Activated naive CD4-positive, alpha-beta T cell treated with anti-CD3 and anti-CD28 coated beads, Interleukin-2, amount 50 U/mL, for 72 hours (primary cell): ENCODE measurements around the gene BICDL1. TPM values are rescaled to one million over a fixed set of nuclear protein-coding genes. Genes with fewer than 3 reads are reported as not detected.
A peak's percentile ranks its signal among the peaks of the same experiment; 100 is the strongest.
"Not testable (repeated sequence)": the region's sequence is repeated elsewhere in the genome, so short reads cannot be mapped to it uniquely, and the experiment has no call there.

Experiments
- ATAC-seq, 2 donors: fragments of 150-1000 bp; cut with Tn5 transposase; 2 replicates each; pipeline ENCODE4 v1.10.0; 2021; ENCODE audit warnings: mild to moderate bottlenecking in 2 of 2, moderate library complexity in 2 of 2
- DNase-seq, 2 donors: peaks; one replicate each; pipeline ENCODE4 v3.0.0; 2021 to 2022; ENCODE audit warnings: low spot score in 2 of 2
- H3K27ac Mint-ChIP-seq, 2 donors: one replicate each; pipeline ENCODE4 v1.8.0; 2022; ENCODE audit warnings: mild to moderate bottlenecking in 2 of 2, mixed read lengths in 2 of 2
- H3K36me3 Mint-ChIP-seq, 2 donors: one replicate each; pipeline ENCODE4 v1.8.0; 2022; ENCODE audit warnings: mixed read lengths in 2 of 2
- H3K9me3 Mint-ChIP-seq, 2 donors: one replicate each; pipeline ENCODE4 v1.8.0; 2022; ENCODE audit warnings: mixed read lengths in 2 of 2
- total RNA-seq, 2 donors: library from RNA; stranded (reverse); gene quantifications; one replicate each; pipeline ENCODE4 v1.2.3, GENCODE V29; 2022

BICDL1 gene
- total RNA-seq, 2 donors from 2014 or later, result 92.5 to 158 TPM

DNA sequence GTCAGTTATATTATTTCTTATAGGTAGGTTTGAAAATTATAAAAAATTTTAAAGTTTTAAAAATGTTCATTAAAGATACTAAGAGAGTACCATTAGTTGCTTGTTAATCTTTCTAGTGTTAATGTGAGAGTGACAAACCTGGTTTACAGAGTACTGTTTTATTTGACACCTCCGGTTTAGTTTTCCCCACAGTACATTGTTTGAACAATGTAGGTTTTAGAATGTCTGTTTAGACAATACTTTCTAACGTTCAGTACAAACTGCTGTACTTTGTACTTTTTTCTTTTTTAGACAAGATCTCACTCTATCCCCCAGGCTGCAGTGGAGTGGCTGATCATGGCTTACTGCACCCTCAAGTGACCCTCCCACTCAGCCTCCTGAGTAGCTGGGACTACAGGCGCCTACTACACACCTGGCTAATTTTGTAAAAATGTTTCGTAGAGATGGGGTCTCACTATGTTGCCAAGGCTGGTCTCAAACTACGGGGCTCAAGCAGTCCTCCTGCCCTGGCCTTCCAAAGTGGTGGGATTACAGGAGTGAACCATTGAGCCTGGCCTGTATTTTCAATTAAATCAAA lies 3.2 kb downstream of the BICDL1 start:
- Mint-ChIP-seq H3K36me3 (peaks cover 42 to 55% of the 10 kb centered on the region in 2 donors), H3K9me3 (no peaks in the 10 kb centered on the region), H3K27ac (peak overlapping the region; percentile 86 to 97)
- ATAC-seq (no peak), DNase-seq (no peak)

DNA sequence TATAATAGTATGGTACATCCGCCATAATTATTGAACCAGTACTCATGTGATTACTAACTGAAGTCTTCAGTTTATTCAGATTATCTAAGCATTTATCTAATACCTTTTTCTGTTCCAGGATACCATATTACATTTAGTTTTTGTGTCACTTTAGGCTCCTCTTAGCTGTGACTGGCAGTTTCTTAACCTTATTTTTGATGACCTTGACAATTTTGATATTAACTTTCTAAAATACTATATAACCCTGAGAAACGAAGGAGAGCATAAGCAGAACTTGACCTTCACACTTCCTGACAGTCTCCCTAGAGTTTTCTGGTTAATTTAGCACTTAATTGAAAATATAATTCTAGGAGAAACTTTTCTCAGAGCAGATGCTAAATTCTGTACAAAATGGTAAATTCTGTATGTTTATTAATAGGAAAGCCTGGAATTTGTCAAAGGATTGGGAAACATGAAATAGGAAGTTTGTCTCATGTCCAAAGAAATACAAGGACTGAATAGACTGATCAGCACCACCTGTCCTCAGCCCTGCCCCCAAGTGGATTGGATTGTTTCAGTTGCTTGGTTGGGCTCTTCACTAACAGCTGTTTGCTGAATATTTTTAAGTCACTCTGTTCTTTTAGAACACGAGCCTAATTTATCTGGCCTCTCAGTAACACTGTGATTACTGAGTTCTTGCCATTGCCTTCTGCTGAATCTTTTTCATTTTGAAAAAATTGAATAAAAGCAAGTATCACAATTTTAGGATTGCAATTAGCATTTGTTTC lies 6.0 kb downstream of the BICDL1 start:
- Mint-ChIP-seq H3K36me3 (peaks cover 59 to 73% of the 10 kb centered on the region in 2 donors), H3K27ac (peak overlapping the region in 1 of 2 donors; percentile 65), H3K9me3 (no peaks in the 10 kb centered on the region)
- DNase-seq, result no peak
- no peak for ATAC-seq

DNA sequence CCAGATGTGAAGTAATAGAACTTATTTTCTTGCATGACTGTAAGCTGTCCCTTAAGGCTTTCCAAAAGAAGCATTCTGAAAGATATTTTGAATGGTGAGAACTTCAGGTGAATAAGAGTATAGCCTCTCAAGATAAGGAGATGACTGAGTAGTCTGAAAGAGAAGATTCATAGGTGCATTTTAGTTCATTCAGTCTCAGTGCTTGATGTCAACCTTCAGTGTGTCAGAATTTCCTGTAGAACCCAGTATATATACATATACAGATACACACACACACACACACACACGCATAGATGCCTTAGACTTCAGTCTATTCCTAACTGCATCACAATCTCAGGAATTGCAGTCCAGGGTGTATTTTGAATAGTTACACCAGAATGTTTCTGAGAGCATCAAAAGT lies 7.4 kb downstream of the BICDL1 start:
- ATAC-seq (peak; percentile 42 to 43), DNase-seq (no peak)
- Mint-ChIP-seq H3K36me3 (peaks cover 54 to 75% of the 10 kb centered on the region in 2 donors), H3K9me3 (no peaks in the 10 kb centered on the region), H3K27ac (peak overlapping the region; percentile 39 to 64)

GRCh38 chr12:119998471-119999245 lies 9.6 kb downstream of the BICDL1 start:
- ATAC-seq (peak; percentile 53 to 62), DNase-seq (no peak)
- Mint-ChIP-seq H3K36me3 (peaks cover 40 to 75% of the 10 kb centered on the region in 2 donors), H3K27ac (peak overlapping the region; percentile 24 to 62), H3K9me3 (no peaks in the 10 kb centered on the region)

DNA sequence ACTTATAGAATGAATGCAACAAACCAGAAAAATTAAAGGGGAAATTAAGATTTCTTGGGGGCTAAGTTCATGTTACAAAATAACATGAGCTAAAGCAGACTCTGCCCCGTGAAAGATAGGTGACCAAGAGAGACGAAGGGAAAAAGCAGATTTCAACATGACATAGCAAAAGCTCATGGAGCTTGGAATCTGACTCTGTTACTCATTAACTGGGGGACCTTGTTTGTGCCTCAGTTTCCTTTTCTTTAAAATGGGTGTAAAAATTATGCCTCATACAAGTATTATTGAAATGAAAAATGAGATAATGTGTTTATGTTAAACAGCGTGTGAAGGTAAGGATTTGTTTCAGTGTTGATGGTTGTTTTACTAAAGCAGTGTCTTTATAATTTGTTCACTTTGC lies 11.5 kb downstream of the BICDL1 start:
- Mint-ChIP-seq H3K9me3 (no peaks in the 10 kb centered on the region), H3K36me3 (peaks cover 35 to 67% of the 10 kb centered on the region in 2 donors), H3K27ac (no peak overlapping the region)
- DNase-seq (no peak), ATAC-seq (no peak)

DNA sequence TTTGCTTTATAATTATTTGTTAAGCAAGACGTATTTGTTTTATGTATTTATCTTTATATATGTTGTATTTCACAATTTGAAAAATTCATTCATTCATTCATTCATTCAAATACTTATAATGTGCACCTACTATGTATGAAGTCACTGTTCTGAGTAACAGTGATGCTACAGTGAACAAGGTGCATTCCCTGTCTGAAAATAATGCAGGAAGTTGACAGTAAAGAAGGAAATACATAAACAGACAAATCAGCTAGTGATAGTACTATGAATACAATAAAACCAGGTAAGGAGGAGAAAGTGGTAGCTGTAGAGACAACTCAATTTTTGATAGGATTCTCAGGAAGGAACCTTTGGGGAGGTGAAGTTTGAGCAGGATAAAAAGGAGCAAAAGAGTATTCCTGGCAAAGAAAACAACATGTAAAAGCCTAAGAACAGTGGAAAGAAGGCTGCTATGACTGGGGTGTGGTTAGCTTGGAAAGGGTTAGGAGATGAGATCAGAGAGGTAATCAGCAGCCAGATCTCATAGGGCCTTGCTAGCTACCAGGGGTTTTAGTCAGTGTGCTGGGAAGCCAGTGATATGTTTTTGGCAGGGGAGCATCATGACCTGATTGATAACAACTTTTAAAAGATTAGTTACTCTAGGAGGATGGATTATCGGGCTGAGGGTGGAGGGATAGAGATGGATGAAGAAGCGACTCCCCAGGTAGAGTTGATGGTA lies 17.4 kb downstream of the BICDL1 start:
- Mint-ChIP-seq H3K9me3 (no peaks in the 10 kb centered on the region), H3K27ac (peak overlapping the region; percentile 99), H3K36me3 (peaks cover 15 to 57% of the 10 kb centered on the region in 2 donors)
- DNase-seq (peak in 1 of 2 donors; percentile 46), ATAC-seq (peak; percentile 75 to 83)

- DNase-seq (peak in 1 of 2 donors; percentile 64), ATAC-seq (peak; percentile 43 to 54)
- peaks cover 15 to 57% of the 10 kb centered on the region in 2 donors for H3K36me3 Mint-ChIP-seq
- no peaks in the 10 kb centered on the region for H3K9me3 Mint-ChIP-seq
- peak overlapping the region; percentile 99 for H3K27ac Mint-ChIP-seq
Observed at GRCh38 chr12:120007272-120007671, 18.2 kb downstream of the BICDL1 start.

- DNase-seq, result no peak
- H3K36me3 Mint-ChIP-seq, result peaks cover 15 to 57% of the 10 kb centered on the region in 2 donors
Observed at GRCh38 chr12:120010661-120011230, 21.7 kb downstream of the BICDL1 start.

DNA sequence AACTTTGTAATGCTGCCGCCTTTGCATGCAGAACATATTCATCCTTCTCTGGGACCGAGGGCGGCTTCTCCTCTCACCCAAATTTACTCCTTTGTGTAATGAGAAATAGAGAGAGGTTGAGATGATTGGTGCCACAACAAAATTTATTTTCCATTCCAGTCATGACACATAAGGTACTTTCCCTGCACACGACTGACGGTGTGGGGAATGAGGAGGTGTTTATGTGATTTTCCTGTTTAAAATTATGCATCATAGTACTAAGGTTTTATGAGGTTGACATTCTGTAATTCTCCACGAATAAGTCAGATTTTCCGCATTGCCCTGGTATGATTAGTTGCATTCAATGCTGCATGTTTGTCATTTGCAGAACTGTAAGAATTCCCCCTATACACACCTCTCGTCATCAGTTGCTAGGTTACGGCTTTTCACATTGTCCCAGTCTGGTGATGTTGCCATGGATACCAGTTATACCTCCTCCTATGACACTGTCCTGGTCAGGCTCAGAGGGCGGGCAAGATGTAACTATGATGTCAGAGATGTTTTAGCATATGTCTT lies 23.1 kb downstream of the BICDL1 start:
- peaks cover 10 to 57% of the 10 kb centered on the region in 2 donors for H3K36me3 Mint-ChIP-seq
- DNase-seq, result peak; percentile 80 to 82
- H3K9me3 Mint-ChIP-seq, result no peaks in the 10 kb centered on the region
- H3K27ac Mint-ChIP-seq, result peak overlapping the region; percentile 99 to 100
- peak; percentile 78 to 81 for ATAC-seq

More at GRCh38 chr12:120010661-120011230, 21.7 kb downstream of the BICDL1 start:
- Mint-ChIP-seq H3K27ac (peak overlapping the region; percentile 99 to 100), H3K9me3 (no peaks in the 10 kb centered on the region)
- ATAC-seq, result no peak

DNA sequence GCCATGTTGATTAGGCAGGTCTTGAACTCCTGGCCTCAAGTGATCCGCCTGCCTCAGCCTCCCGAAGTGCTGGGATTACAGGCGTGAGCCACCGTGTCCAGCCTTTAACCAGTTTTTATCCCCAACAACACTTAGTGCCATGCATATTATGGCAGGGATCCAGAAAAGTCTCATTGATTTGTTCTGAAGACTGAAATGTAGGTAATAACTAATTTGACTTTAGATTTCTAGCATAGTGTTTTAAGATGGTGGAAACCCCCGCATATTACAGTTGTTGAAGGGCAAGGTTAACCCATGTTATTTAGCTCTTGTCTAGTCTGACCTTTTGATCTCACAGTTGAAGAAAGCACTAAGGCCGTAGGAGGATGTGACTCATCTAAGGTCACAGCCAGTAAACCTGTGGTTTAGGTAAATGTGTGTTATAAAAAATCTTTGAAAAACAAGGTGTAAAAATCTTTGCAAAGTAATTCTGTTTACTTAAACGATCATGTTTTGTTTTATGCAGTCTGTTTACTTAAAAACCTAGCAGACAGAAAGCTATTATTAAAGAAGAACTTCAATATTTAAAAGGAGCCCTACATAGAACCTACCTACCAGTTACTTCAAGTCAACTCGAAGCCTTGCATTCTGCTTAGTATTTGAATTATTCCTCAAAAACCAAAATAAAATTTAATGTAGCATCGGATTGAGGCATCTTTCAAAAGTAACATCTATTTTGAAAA lies 24.8 kb downstream of the BICDL1 start:
- Mint-ChIP-seq H3K27ac (peak overlapping the region; percentile 99 to 100), H3K9me3 (no peaks in the 10 kb centered on the region), H3K36me3 (peaks cover 11 to 56% of the 10 kb centered on the region in 2 donors)
- DNase-seq (peak in 1 of 2 donors; percentile 45), ATAC-seq (peak; percentile 55 to 62)

- H3K27ac Mint-ChIP-seq, result peak overlapping the region; percentile 99 to 100
- not testable (repeated sequence) for DNase-seq, H3K9me3 Mint-ChIP-seq, ATAC-seq
- H3K36me3 Mint-ChIP-seq, result peaks cover 6 to 55% of the 10 kb centered on the region in 2 donors
Observed at GRCh38 chr12:120014381-120014735, 25.3 kb downstream of the BICDL1 start.

GRCh38 chr12:120015313-120015712 lies 26.3 kb downstream of the BICDL1 start:
- peak; percentile 34 to 50 for ATAC-seq
- peak overlapping the region; percentile 99 to 100 for H3K27ac Mint-ChIP-seq
- no peaks in the 10 kb centered on the region for H3K9me3 Mint-ChIP-seq
- DNase-seq, result peak; percentile 64 to 70
- peaks cover 6 to 57% of the 10 kb centered on the region in 2 donors for H3K36me3 Mint-ChIP-seq

DNA sequence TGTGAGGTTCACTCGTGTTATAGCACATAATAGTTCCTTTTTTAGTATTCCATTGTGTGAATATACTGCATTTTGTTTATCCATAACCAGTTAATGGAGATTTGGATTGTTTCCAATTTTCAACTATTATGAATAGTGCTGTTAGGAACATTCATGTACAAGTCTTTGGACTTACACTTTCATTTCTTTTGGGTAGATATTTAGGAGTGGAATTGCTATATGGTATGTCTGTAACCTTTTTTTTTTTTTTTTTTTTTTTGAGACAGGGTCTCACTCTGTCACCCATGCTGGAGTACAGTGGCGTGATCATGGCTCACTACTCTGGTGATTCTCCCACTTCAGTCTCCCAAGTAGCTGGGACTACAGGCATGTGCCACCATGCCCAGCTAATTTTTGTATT lies 27.2 kb downstream of the BICDL1 start:
- not testable (repeated sequence) for H3K9me3 Mint-ChIP-seq, DNase-seq, ATAC-seq
- H3K36me3 Mint-ChIP-seq, result peaks cover 6 to 57% of the 10 kb centered on the region in 2 donors
- peak overlapping the region; percentile 99 to 100 for H3K27ac Mint-ChIP-seq

- ATAC-seq, result no peak
- H3K9me3 Mint-ChIP-seq, result peaks cover 0 to 8% of the 10 kb centered on the region in 2 donors
- peak overlapping the region in 1 of 2 donors; percentile 70 for H3K27ac Mint-ChIP-seq
- peaks cover 25 to 63% of the 10 kb centered on the region in 2 donors for H3K36me3 Mint-ChIP-seq
- no peak for DNase-seq
Observed at GRCh38 chr12:120019197-120019596, 30.2 kb downstream of the BICDL1 start.

- ATAC-seq (no peak), DNase-seq (no peak)
- peaks cover 25 to 64% of the 10 kb centered on the region in 2 donors for H3K36me3 Mint-ChIP-seq
- no peak overlapping the region for H3K27ac Mint-ChIP-seq
- H3K9me3 Mint-ChIP-seq, result peaks cover 0 to 8% of the 10 kb centered on the region in 2 donors
Observed at GRCh38 chr12:120019938-120020337, 30.9 kb downstream of the BICDL1 start.
